HK-2 (cell line): ENCODE measurements around the gene TSPAN1.

Experiments
- DNase-seq: peaks from one replicate; pipeline ENCODE4 v3.0.0-alpha.2; 2018; ENCODE audit not compliant: unreplicated experiment

TSPAN1 gene

GRCh38 chr1:46160212-46160611 is 14.7 kb upstream of the TSPAN1 start:
- DNase-seq, result no peak

- no peak for DNase-seq
Measured at GRCh38 chr1:46166521-46167462, 8.1 kb upstream of the TSPAN1 start.

GRCh38 chr1:46168477-46168876 is 6.4 kb upstream of the TSPAN1 start:
- no peak for DNase-seq

- no peak for DNase-seq
Measured at GRCh38 chr1:46169811-46170454, 5.0 kb upstream of the TSPAN1 start.

- no peak for DNase-seq
Measured at GRCh38 chr1:46171351-46171750, 3.5 kb upstream of the TSPAN1 start.

GRCh38 chr1:46171871-46172270 is 3.0 kb upstream of the TSPAN1 start:
- DNase-seq, result no peak

GRCh38 chr1:46172321-46172720 is 2.6 kb upstream of the TSPAN1 start:
- no peak for DNase-seq

- no peak for DNase-seq
Measured at GRCh38 chr1:46173361-46173856, 1.5 kb upstream of the TSPAN1 start.

- no peak for DNase-seq
Measured at GRCh38 chr1:46175243-46175642, 356 bp downstream of the TSPAN1 start.

- no peak for DNase-seq
Measured at GRCh38 chr1:46176211-46176865, 1.5 kb downstream of the TSPAN1 start, which contains the start of gene P3R3URF. Gene P3R3URF, minus strand, starts transcription at chr1:46176488. Its CDS starts 17 bp downstream, at chr1:46176471.

GRCh38 chr1:46179138-46180081 is 4.5 kb downstream of the TSPAN1 start:
- DNase-seq, result peak; percentile 84

- peak; percentile 77 for DNase-seq
Measured at GRCh38 chr1:46180082-46180616, 5.3 kb downstream of the TSPAN1 start.

- DNase-seq, result peak; percentile 30
Measured at GRCh38 chr1:46181343-46182260, 6.7 kb downstream of the TSPAN1 start.

- DNase-seq, result peak; percentile 93
Measured at GRCh38 chr1:46183079-46183847, 8.4 kb downstream of the TSPAN1 start.

- no peak for DNase-seq
Measured at GRCh38 chr1:46183926-46184557, 9.2 kb downstream of the TSPAN1 start.

- no peak for DNase-seq
Measured at GRCh38 chr1:46184920-46185658, 10.2 kb downstream of the TSPAN1 start.

GRCh38 chr1:46186076-46186475 is 11.2 kb downstream of the TSPAN1 start:
- DNase-seq, result no peak
